Keratinocyte (primary cell): ENCODE data around the gene IL17A. TPM values are rescaled to one million over a fixed set of nuclear protein-coding genes. Genes with fewer than 3 reads are reported as not detected.

Experiments
- DNase-seq: peaks from one replicate; pipeline ENCODE4 v3.0.0-alpha.2; 2011; ENCODE audit warnings: low read depth, missing footprints, low spot score
- FAIRE-seq: peaks from 2 replicates; lab custom pipeline; 2011; peaks lifted over from hg19 to GRCh38; lab: Jason Lieb, UNC
- H2AFZ ChIP-seq: 2 replicates; pipeline ENCODE4 v1.6.0; 2012; ENCODE audit warnings: low read length, control low read depth, inconsistent platforms; ENCODE audit not compliant: control insufficient read depth
- H3K27ac ChIP-seq: 2 replicates; pipeline ENCODE4 v1.5.1; 2011; ENCODE audit warnings: low read length; ENCODE audit not compliant: control insufficient read depth, insufficient read depth
- H3K27me3 ChIP-seq: 3 replicates; pipeline ENCODE4 v1.6.0; 2011; ENCODE audit warnings: low read length; ENCODE audit not compliant: control insufficient read depth, insufficient read depth; ENCODE audit errors: extremely low read depth
- H3K36me3 ChIP-seq, 2 experiments: 2 replicates in 1 of 2; 3 replicates in 1 of 2; pipeline ENCODE4 v1.5.1; 2011; ENCODE audit warnings: low read length in 2 of 2, mild to moderate bottlenecking in 1 of 2; ENCODE audit not compliant: control insufficient read depth in 2 of 2, insufficient read depth in 2 of 2; ENCODE audit errors: extremely low read depth in 1 of 2
- H3K4me1 ChIP-seq: 3 replicates; pipeline ENCODE4 v1.5.1; 2011; ENCODE audit warnings: low read length; ENCODE audit not compliant: control insufficient read depth, insufficient read depth; ENCODE audit errors: extremely low read depth
- H3K4me2 ChIP-seq: 3 replicates; pipeline ENCODE4 v1.6.0; 2011; ENCODE audit warnings: low read depth, low read length; ENCODE audit not compliant: control insufficient read depth, insufficient read depth; ENCODE audit errors: extremely low read depth
- H3K4me3 ChIP-seq, 3 experiments: fragments of 200-600 bp in 1 of 3; sonication (generic) in 1 of 3; 2 replicates in 2 of 3; 3 replicates in 1 of 3; pipeline ENCODE4 v1.5.1; 2011 to 2016; ENCODE audit warnings: low read length in 3 of 3, mild to moderate bottlenecking in 3 of 3, control low read depth in 2 of 3, inconsistent platforms in 1 of 3, low read depth in 1 of 3, mixed read lengths in 1 of 3, mixed run types in 1 of 3, moderate library complexity in 1 of 3; ENCODE audit not compliant: control insufficient read depth in 2 of 3, insufficient read depth in 2 of 3; ENCODE audit errors: extremely low read depth in 1 of 3
- H3K79me2 ChIP-seq: 2 replicates; pipeline ENCODE4 v1.6.0; 2012; ENCODE audit warnings: low read length; ENCODE audit not compliant: control insufficient read depth, insufficient read depth
- H3K9ac ChIP-seq: 3 replicates; pipeline ENCODE4 v1.6.0; 2011; ENCODE audit warnings: low read length; ENCODE audit not compliant: control insufficient read depth, insufficient read depth; ENCODE audit errors: extremely low read depth
- H3K9me1 ChIP-seq: 3 replicates; pipeline ENCODE4 v1.6.0; 2011; ENCODE audit warnings: low read length; ENCODE audit not compliant: control insufficient read depth, insufficient read depth; ENCODE audit errors: extremely low read depth
- H3K9me3 ChIP-seq: 2 replicates; pipeline ENCODE4 v1.5.1; 2012; ENCODE audit warnings: low read depth, low read length; ENCODE audit not compliant: control insufficient read depth
- H4K20me1 ChIP-seq: 3 replicates; pipeline ENCODE4 v1.6.0; 2011; ENCODE audit warnings: low read length; ENCODE audit not compliant: control insufficient read depth, insufficient read depth; ENCODE audit errors: extremely low read depth
- EZH2 ChIP-seq: IDR thresholded peaks from one replicate; pipeline ENCODE4 v1.6.1; 2012; ENCODE audit warnings: inconsistent platforms, mild to moderate bottlenecking, low read length, moderate library complexity
- dilution Hi-C: fragments of 300-500 bp; cut with MboI; formaldehyde crosslinking; loops from one replicate; pipeline ENCODE4 v1.7.0; 2020; ENCODE audit warnings: low sequenced_read_pairs; ENCODE audit not compliant: extremely low pct_ligation_motif_present
- polyA plus RNA-seq, 5 experiments: library from polyadenylated mRNA; depleted of rRNA in 3 of 5; stranded (reverse) in 3 of 5; stranded (forward) in 1 of 5; unstranded in 1 of 5; fragments of >200 nt; gene quantifications; 1 replicate in 1 of 5; 2 replicates in 3 of 5; 3 replicates in 1 of 5; pipeline versions ENCODE4 v1.2.1 to v1.2.3, GENCODE V29; 2011 to 2012; ENCODE audit warnings: missing spikeins in 2 of 5, low read depth in 1 of 5, low replicate concordance in 1 of 5
- TF ChIP-seq, protein P1 (sequence below), 3 experiments: IDR thresholded peaks in 1 of 3; conservative IDR thresholded peaks in 1 of 3; optimal IDR thresholded peaks in 1 of 3; 2 replicates in 2 of 3; 3 replicates in 1 of 3; pipeline versions ENCODE3 to v1.5.1; 2011; ENCODE audit warnings: low read length in 3 of 3, mild to moderate bottlenecking in 3 of 3, moderate library complexity in 2 of 3, control low read depth in 1 of 3, inconsistent platforms in 1 of 3; ENCODE audit not compliant: insufficient read depth in 2 of 3; ENCODE audit errors: extremely low read depth in 1 of 3

The IL17A gene
- polyA plus RNA-seq, 1 donor (not counting 4 experiments of a cell fraction or from before 2014, with no cell fraction given): not detected

DNA sequence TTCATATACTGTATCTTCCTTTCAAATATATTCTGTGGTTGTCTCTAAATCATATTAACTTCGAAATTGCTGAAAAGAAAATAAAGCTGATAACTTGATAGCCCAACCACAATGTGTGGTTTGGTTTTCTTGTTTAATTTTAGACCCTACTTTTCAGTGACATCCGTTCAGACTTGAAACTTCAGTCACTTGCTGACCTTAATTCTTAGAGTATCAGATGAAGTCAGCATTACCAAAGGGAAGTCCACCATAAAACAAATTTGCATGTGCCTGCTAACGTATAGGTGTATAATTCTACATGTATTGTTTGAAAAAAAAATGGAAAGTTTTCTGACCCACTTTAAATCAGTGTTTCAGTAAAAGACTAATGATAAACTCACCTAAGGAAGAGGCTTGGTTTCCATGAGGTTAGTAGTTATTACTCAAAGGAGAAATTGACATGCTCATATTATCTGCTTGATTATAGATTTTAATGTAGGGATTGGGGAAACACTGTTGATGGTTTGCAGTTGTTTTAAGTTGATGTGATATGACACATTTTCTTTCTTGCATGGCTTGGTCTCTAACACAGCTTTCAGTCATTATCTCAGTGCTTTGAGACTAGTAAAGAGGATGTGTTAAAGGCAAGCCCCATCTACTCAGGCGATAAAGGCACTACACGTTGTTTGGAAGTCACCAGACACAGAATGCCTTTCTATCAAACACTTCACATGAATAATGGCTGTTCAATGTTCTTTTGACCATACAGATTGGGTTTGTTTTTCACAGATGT lies 5.2 kb upstream of the IL17A start:
- no peak overlapping the region for H3K4me3 ChIP-seq
- H3K9me3 ChIP-seq: no peaks in the 10 kb centered on the region
- H3K36me3 ChIP-seq: no peaks in the 10 kb centered on the region
- H3K27me3 ChIP-seq: no peaks in the 10 kb centered on the region
- no peaks in the 10 kb centered on the region for H3K9me1 ChIP-seq
- H3K27ac ChIP-seq: no peak overlapping the region
- no peak for DNase-seq
- no peaks in the 10 kb centered on the region for H3K79me2 ChIP-seq
- H3K4me2 ChIP-seq: no peak overlapping the region
- no peak overlapping the region for H2AFZ ChIP-seq
- no peaks in the 10 kb centered on the region for H3K4me1 ChIP-seq
- no peaks in the 10 kb centered on the region for H4K20me1 ChIP-seq
- H3K9ac ChIP-seq: no peak overlapping the region
- FAIRE-seq: no peak
- TF ChIP-seq, protein P1, sequence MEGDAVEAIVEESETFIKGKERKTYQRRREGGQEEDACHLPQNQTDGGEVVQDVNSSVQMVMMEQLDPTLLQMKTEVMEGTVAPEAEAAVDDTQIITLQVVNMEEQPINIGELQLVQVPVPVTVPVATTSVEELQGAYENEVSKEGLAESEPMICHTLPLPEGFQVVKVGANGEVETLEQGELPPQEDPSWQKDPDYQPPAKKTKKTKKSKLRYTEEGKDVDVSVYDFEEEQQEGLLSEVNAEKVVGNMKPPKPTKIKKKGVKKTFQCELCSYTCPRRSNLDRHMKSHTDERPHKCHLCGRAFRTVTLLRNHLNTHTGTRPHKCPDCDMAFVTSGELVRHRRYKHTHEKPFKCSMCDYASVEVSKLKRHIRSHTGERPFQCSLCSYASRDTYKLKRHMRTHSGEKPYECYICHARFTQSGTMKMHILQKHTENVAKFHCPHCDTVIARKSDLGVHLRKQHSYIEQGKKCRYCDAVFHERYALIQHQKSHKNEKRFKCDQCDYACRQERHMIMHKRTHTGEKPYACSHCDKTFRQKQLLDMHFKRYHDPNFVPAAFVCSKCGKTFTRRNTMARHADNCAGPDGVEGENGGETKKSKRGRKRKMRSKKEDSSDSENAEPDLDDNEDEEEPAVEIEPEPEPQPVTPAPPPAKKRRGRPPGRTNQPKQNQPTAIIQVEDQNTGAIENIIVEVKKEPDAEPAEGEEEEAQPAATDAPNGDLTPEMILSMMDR (optimal IDR thresholded peaks at IDR 0.05 in 1 of 3, IDR thresholded peaks at IDR 0.05 in 1 of 3, conservative IDR thresholded peaks at IDR 0.05 in 1 of 3; ENCODE audit: extremely low read depth in 1 of 3, insufficient read depth in 2 of 3, low read length in 3 of 3): no peak
- dilution Hi-C loops: no loop called here

DNA sequence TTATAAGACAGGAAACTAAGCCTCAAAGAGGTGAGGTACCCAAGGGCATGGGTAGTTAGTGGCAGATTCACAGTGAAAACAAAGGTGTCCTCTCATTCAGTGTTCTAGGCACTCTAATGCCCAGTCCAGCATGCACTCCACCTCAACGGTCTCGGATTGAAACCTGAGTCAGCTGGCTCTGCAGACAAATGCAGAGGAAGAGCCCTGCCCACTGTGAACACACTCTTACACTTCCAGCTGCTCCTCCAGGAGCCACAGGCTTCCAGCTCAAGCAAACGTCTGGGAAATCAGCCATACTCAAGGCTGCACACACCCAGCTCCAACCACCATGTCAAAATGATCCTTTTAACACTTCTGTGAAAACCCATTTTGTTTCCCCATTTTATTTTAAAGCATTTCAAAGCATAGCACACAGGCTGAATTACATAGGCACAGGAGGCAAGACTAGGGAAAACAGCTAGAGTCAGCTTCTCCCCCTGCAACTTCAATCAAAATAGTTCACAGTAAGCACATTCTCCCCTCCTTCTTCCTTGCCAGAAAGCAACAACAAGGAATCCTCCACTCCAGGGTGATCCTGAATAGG lies 3.0 kb upstream of the IL17A start:
- Histone ChIP-seq H3K79me2 (no peaks in the 10 kb centered on the region), H3K9me1 (no peaks in the 10 kb centered on the region), H3K9me3 (no peaks in the 10 kb centered on the region), H3K9ac (no peak overlapping the region), H3K4me1 (no peaks in the 10 kb centered on the region), H3K27me3 (no peaks in the 10 kb centered on the region), H3K27ac (no peak overlapping the region), H3K4me2 (no peak overlapping the region), H4K20me1 (no peaks in the 10 kb centered on the region), H2AFZ (no peak overlapping the region), H3K36me3 (no peaks in the 10 kb centered on the region), H3K4me3 (no peak overlapping the region)
- FAIRE-seq (no peak), DNase-seq (no peak)
- dilution Hi-C loops: no loop called here
- TF ChIP-seq, protein P1 (optimal IDR thresholded peaks at IDR 0.05 in 1 of 3, IDR thresholded peaks at IDR 0.05 in 1 of 3, conservative IDR thresholded peaks at IDR 0.05 in 1 of 3; ENCODE audit: extremely low read depth in 1 of 3, insufficient read depth in 2 of 3, low read length in 3 of 3): no peak
- no peak for TF ChIP-seq EZH2
